Esophagus squamous epithelium (tissue), 5 donors: ENCODE results near the gene OSBPL9. TPM values are rescaled to one million over a fixed set of nuclear protein-coding genes. Genes with fewer than 3 reads are reported as not detected.
A peak's percentile ranks its signal among the peaks of the same experiment; 100 is the strongest.

ENCODE experiments used
- DNase-seq: peaks from one replicate; lab custom pipeline; 2025; lab: John Stamatoyannopoulos, UW
- H3K27ac ChIP-seq, 4 donors: fragments of 200-600 bp; sonication (generic); one replicate each; pipeline ENCODE4 v1.5.1; 2016 to 2019; ENCODE audit warnings: mild to moderate bottlenecking in 1 of 4
- H3K27me3 ChIP-seq, 4 donors: fragments of 200-600 bp; sonication (generic); 1 replicate in 3 of 4; 2 replicates in 1 of 4; pipeline versions ENCODE4 v1.5.1 to v1.6.0; 2017 to 2021; ENCODE audit warnings: antibody characterized with exemption in 1 of 4
- H3K36me3 ChIP-seq, 3 donors: fragments of 200-600 bp; sonication (generic); one replicate each; pipeline ENCODE4 v1.5.1; 2016 to 2019
- H3K4me1 ChIP-seq, 3 donors: fragments of 200-600 bp; sonication (generic); one replicate each; pipeline ENCODE4 v1.5.1; 2017 to 2019
- H3K4me3 ChIP-seq, 4 donors: fragments of 200-600 bp; sonication (generic); 1 replicate in 3 of 4; 2 replicates in 1 of 4; pipeline ENCODE4 v1.5.1; 2016 to 2019; ENCODE audit warnings: mild to moderate bottlenecking in 2 of 4, moderate library complexity in 1 of 4
- H3K9me3 ChIP-seq, 3 donors: fragments of 200-600 bp; sonication (generic); one replicate each; pipeline ENCODE4 v1.5.1; 2016 to 2019
- POLR2A ChIP-seq, 4 donors: fragments of 450-650 bp; IDR thresholded peaks; one replicate each; pipeline ENCODE4 v1.6.1; 2017; ENCODE audit warnings: antibody characterized with exemption in 4 of 4, mild to moderate bottlenecking in 4 of 4, moderate library complexity in 3 of 4
- WGBS, 2 donors: methylation state at CpG; one replicate each; pipeline ENCODE4 v1.1.5; 2018; 5-methylcytosine and 5-hydroxymethylcytosine counted together
- intact Hi-C: fragments of 100-400 bp; cut with DNase I; formaldehyde crosslinking; loops from one replicate; pipeline ENCODE4 v1.15.0; 2022
- total RNA-seq, 4 donors: library from RNA; depleted of rRNA; stranded (reverse); fragments of >200 nt; gene quantifications; one replicate each; pipeline ENCODE4 v1.1.0, GENCODE V29; 2016
- TF ChIP-seq, protein P1 (sequence below), 6 experiments: fragments of 450-650 bp in 4 of 6; fragments of 200-600 bp in 2 of 6; sonication (generic) in 2 of 6; IDR thresholded peaks; one replicate each; pipeline ENCODE4 v1.5.1; 2016 to 2019; ENCODE audit warnings: antibody characterized with exemption in 6 of 6, mild to moderate bottlenecking in 4 of 6, moderate library complexity in 4 of 6
- donor health status: DM: yes; HTN: yes; CAD: no.

OSBPL9 gene
- total RNA-seq, 4 donors from 2014 or later: 13.9 to 71.9 (median 37.4) TPM

DNA sequence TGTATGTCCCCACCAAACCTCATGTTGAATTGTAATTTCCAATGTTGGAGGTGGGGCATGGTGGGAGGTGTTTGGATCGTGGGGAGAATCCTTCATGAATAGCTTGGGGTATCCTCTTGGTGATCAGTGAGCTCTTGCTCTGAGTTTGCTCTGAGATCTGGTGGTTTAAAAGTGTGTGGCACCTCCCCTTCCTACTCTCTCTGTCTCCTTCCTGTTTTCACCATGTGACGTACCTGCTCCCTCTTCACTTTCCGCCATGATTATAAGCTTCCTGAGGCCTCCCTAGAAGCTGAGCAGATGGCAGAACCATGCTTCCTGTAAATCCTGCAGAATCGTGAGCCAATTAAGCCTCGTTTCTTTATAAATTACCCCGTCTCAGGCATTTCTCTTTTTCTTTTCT lies 40.0 kb upstream of the OSBPL9 start:
- no peak for TF ChIP-seq POLR2A (IDR thresholded peaks at IDR 0.05)
- TF ChIP-seq, protein P1, sequence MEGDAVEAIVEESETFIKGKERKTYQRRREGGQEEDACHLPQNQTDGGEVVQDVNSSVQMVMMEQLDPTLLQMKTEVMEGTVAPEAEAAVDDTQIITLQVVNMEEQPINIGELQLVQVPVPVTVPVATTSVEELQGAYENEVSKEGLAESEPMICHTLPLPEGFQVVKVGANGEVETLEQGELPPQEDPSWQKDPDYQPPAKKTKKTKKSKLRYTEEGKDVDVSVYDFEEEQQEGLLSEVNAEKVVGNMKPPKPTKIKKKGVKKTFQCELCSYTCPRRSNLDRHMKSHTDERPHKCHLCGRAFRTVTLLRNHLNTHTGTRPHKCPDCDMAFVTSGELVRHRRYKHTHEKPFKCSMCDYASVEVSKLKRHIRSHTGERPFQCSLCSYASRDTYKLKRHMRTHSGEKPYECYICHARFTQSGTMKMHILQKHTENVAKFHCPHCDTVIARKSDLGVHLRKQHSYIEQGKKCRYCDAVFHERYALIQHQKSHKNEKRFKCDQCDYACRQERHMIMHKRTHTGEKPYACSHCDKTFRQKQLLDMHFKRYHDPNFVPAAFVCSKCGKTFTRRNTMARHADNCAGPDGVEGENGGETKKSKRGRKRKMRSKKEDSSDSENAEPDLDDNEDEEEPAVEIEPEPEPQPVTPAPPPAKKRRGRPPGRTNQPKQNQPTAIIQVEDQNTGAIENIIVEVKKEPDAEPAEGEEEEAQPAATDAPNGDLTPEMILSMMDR (IDR thresholded peaks at IDR 0.05): no peak
- H3K36me3 ChIP-seq: no peaks in the 10 kb centered on the region
- no peak overlapping the region for H3K27ac ChIP-seq
- DNase-seq: no peak
- H3K27me3 ChIP-seq: no peaks in the 10 kb centered on the region
- H3K4me1 ChIP-seq: peaks cover 0 to 5% (median 0%) of the 10 kb centered on the region in 3 donors
- H3K4me3 ChIP-seq: no peak overlapping the region
- intact Hi-C loops: no loop called here
- no peaks in the 10 kb centered on the region for H3K9me3 ChIP-seq
- 88 to 93% methylated on average over 6 of the region's 6 CpGs for WGBS, 2 donors

DNA sequence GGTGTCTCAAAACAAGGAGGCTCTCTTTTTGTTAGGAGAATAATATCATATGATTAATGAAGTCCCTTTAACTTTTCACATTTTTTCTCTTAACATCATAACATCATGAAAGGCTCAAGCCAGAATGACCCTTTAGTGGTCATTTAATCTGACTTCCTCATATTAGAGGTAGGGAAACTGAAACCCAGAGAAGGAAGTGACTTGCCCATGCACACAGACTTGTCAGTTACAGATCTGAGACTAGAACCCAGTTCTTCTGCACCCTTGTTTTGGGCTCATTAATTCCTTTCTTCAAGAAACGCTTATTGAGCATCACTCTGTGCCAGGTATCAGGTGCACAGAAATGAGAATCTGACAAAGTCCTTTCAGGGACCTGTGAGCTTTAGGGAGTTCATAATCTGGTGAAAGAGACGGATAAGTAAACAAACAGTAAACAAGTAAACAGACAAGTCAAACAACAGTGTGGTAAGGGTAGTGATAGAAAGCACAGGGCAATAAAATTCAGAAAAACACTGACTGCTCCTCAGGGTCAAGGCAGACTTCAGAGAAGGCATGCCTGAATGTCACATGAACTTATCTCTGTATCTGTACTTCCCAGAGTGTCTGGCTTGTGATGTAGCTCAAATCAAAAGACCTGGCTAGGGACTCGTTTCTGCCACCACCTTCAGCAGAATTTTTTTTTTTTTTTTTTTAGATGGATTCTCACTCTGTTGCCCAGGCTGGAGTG lies 38.3 kb upstream of the OSBPL9 start:
- Histone ChIP-seq H3K4me3 (no peak overlapping the region), H3K27me3 (no peaks in the 10 kb centered on the region), H3K9me3 (no peaks in the 10 kb centered on the region), H3K27ac (no peak overlapping the region), H3K4me1 (peaks cover 0 to 5% (median 0%) of the 10 kb centered on the region in 3 donors), H3K36me3 (no peaks in the 10 kb centered on the region)
- no peak for DNase-seq
- WGBS, 2 donors: 57 to 64% methylated on average over 3 of the region's 3 CpGs
- TF ChIP-seq, protein P1 (IDR thresholded peaks at IDR 0.05): no peak
- TF ChIP-seq POLR2A (IDR thresholded peaks at IDR 0.05): no peak
- intact Hi-C loops: no loop called here

DNA sequence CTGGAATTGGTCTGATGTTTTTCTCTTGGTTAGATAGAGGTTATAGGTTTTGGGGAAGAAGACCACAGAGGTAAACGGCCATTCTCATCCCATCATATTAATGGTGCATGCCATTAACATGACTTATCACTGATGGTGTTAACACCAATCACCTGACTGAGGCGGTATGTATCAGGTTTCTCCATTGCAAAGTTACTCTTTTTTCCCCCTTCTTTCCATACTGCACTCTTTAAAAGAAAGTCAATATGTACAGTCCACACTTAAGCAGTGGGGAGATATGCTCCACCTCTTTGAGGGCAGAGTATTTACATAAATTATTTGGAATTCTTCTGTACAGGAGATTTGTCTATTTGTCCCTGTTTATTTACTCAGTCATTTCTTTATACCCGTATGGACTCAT lies 35.7 kb upstream of the OSBPL9 start:
- no peak for DNase-seq

DNA sequence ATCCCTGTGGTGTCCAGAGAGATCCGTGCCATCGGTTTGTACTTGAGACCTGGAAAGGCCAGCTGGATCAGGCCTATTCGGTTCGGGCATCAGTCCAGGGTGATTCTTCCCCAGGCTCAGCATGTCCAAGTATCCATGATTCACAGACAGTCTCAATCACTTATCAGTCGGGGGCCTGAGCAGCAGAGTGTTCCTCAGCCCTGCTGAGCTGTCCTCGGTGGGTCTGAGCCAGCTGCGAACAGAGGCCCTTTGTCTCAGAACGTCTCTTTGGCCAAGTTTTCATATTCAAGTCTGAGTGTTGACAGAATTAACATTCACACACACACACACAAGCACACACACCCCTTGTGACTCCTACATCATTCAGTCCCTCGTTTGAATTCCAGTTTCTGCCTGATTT lies 33.4 kb upstream of the OSBPL9 start:
- no peak for DNase-seq
- H3K9me3 ChIP-seq: no peaks in the 10 kb centered on the region
- no peaks in the 10 kb centered on the region for H3K4me1 ChIP-seq
- H3K4me3 ChIP-seq: no peak overlapping the region
- no peaks in the 10 kb centered on the region for H3K27me3 ChIP-seq
- no peaks in the 10 kb centered on the region for H3K36me3 ChIP-seq
- no peak for TF ChIP-seq POLR2A (IDR thresholded peaks at IDR 0.05)
- TF ChIP-seq, protein P1 (IDR thresholded peaks at IDR 0.05): no peak
- 48 to 63% methylated on average over 6 to 8 of the region's 9 CpGs for WGBS, 2 donors
- intact Hi-C loops: no loop called here
- H3K27ac ChIP-seq: peak overlapping the region in 1 of 4 donors; percentile 31

More for the DNA sequence above, 35.7 kb upstream of the OSBPL9 start:
- Histone ChIP-seq H3K9me3 (no peaks in the 10 kb centered on the region), H3K27me3 (no peaks in the 10 kb centered on the region), H3K27ac (no peak overlapping the region), H3K36me3 (no peaks in the 10 kb centered on the region), H3K4me3 (no peak overlapping the region), H3K4me1 (no peaks in the 10 kb centered on the region)
- intact Hi-C loops: no loop called here
- WGBS, 2 donors: 78 to 79% methylated on average over 3 of the region's 3 CpGs
- TF ChIP-seq, protein P1 (IDR thresholded peaks at IDR 0.05): no peak
- TF ChIP-seq POLR2A (IDR thresholded peaks at IDR 0.05): no peak

DNA sequence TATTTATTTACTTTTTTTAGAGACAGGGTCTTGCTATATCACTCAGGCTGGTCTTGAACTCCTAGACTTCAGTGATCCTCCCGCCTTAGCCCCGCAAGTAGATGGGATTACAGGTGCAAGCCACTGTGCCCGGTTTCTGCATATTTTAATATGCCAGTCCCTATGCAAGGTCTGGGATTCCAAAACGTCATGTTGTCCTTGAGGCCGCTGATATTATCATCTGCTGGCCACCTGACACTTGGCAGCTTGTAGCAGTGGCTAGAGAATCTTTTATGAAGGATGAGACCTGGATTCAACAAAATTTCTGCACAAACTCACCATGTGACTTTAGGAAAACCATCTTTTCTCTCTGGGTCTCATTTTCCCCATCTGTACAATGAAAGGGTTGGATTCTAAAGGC lies 32.9 kb upstream of the OSBPL9 start:
- Histone ChIP-seq H3K36me3 (no peaks in the 10 kb centered on the region), H3K4me3 (no peak overlapping the region), H3K27ac (no peak overlapping the region), H3K4me1 (no peaks in the 10 kb centered on the region), H3K27me3 (no peaks in the 10 kb centered on the region), H3K9me3 (no peaks in the 10 kb centered on the region)
- no peak for DNase-seq
- TF ChIP-seq, protein P1 (IDR thresholded peaks at IDR 0.05): no peak
- TF ChIP-seq POLR2A (IDR thresholded peaks at IDR 0.05): no peak
- 95 to 100% methylated on average over 5 of the region's 5 CpGs for WGBS, 2 donors
- intact Hi-C loops: no loop called here
